Putamen (tissue), 1 donor: ENCODE data around the gene LRRC49.
A peak's percentile ranks its signal among the peaks of the same experiment; 100 is the strongest.
"Not testable (repeated sequence)": the region's sequence is repeated elsewhere in the genome, so short reads cannot be mapped to it uniquely, and the experiment has no call there.

Experiments
- DNase-seq: peaks from one replicate; pipeline ENCODE4 v3.0.0-alpha.2; 2016; ENCODE audit warnings: low spot score

The LRRC49 gene

GRCh38 chr15:70976851-70977250 lies 84.2 kb downstream of the LRRC49 start:
- no peak for DNase-seq

- no peak for DNase-seq
Measured at GRCh38 chr15:70995383-70995970, 102.9 kb downstream of the LRRC49 start.

DNA sequence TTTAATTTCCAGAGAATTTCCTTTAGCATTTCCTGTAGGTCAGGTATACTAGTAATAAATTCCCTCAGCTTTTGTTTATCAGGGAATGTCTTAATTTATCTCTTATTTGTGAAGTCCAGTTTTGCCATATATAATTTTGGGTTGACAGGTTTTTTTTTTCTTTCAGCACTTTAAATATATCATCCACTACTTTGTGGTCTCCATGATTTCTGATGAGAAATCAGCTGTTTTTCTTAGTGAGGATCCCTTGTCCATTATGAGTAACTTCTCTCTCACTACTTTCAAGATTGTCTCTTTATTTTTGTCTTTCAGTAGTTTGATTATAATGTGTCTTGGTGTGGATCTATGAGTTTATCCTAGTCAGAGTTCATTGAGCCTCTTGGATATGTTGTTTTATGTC lies 105.7 kb downstream of the LRRC49 start:
- DNase-seq = no peak

GRCh38 chr15:71002316-71002715 lies 109.7 kb downstream of the LRRC49 start:
- no peak for DNase-seq

- no peak for DNase-seq
Measured at GRCh38 chr15:71003319-71003718, 110.7 kb downstream of the LRRC49 start.

GRCh38 chr15:71004506-71004905 lies 111.9 kb downstream of the LRRC49 start:
- not testable (repeated sequence) for DNase-seq

- DNase-seq = no peak
Measured at GRCh38 chr15:71005895-71006294, 113.3 kb downstream of the LRRC49 start.

DNA sequence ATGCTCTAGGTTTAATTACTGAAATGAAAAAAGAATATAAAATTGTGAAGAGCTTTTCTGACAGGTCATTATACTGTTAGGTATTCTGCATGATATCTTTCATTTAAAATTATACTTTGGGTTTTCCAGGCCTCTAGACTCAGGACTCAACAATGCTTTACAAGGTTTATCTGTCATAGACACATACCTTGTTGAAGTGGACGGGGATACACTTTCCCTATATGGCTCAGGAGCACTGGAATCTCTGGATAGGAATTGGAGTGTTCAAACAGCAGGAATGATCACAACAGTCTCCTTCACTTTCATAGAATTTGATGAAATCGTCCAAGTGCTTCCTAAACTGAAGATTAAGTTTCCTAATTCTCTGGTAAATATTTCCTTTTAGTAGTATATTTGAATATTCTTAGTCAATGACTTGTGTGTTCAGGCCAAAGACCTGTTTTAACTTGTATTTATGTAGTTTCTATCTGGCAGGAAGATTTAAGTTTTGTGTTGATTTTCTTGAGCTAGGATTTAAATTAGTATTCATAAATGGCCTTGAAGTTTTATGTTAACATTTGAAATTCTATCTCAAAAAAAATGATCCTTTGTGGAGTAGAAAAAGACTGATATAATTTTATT lies 115.7 kb downstream of the LRRC49 start:
- DNase-seq = no peak

DNA sequence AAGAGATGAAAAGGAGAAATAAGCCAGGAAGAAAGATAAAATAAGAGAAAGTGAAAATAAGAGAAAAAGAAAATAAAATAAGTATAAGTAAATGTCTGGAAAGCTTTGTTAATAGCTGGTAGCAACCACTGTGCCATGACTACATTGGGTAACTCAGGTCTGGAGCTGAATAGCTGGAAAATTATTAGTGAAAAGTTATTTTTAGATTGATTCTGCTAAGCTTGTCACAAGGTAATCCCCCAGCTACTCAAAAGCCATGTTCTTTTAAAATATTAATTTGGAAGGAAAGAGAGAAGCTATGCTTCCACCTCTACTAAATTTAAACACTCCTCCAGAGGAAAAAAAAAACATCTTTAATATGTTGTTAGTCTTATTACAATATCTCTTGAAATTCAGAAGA lies 117.8 kb downstream of the LRRC49 start:
- peak; percentile 27 for DNase-seq

DNA sequence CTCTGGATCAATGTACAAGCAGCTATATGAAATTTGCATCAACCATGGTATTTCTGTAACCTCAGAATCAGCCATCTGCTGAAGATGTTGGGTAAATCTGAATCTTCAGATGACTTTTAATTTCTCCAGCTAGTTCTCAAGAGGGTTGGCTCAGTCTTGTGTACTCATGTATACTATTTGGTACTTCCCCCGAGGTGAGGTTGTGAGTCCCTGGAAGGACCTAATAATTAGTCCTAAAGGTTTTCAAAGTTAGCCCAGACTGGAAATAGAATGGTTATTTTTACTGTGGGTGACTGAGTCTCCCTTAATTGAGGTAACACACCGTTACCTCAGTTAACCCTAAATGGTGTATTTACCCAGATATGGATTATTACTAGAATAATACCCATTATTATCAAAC lies 118.4 kb downstream of the LRRC49 start:
- no peak for DNase-seq

DNA sequence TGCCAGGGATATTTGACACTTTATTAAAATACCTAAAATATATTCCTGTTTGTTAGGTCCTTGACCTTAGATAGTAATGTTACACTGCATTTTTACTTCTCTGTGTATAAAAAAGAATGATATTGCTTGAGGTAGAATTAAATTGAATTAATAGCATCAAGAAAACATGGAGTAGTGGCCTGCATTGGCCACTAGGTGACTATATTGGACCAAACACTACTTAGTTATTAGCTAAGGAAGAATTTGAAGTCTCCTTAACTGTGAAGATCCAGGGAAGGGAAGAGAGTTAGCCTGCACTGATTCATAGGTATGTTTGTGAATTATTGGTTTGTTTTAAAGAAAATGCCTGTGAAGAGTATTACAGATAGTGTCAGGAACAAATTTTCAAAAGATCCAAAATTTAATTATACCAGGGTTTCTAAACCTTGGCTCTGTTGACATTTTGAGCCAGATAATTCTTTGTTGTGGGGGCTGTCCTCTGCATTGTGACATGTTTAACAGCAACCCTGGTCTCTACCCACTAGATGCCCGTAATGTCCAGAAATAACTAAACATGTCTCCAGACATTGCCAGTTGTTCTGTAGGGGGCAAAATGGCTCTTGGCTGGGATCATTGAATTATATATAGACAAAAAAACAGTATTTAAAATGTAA lies 119.0 kb downstream of the LRRC49 start:
- no peak for DNase-seq

- DNase-seq = no peak
Measured at GRCh38 chr15:71013446-71013845, 120.8 kb downstream of the LRRC49 start.

DNA sequence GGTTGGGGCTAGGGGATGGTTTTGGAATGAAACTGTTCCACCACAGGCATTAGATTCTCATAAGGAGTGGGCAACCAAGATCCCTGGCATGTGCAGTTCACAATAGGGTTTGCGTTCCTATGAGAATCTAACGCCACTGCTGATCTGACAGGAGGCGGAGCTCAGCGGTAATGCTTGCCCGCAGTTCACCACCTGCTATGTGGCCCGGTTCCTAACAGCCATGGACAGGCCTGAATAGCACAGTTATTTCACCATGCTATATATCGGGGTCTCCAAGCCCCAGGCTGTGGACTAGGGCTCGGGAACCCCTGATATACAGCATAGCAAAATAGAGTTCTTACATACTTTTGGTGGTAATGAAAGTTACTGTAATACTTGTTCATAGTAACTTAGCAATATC lies 122.7 kb downstream of the LRRC49 start:
- no peak for DNase-seq

DNA sequence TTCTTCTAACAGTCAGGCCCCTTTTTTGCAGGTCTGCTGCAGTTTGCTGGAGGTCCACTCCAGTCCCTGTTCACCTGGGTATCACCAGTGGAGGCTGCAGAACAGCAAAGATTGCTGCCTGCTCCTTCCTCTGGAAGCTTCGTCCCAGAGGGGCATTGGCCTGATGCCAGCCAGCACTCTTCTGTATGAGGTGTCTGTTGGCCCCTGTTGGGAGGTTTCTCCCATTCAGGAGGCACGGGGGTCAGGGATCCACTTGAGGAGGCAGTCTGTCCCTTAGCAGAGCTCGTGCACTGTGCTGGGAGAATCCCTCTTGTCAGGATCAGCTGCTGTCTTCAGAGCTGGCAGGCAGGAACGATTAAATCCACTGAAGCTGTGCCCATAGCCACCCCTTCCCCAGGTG lies 138.6 kb downstream of the LRRC49 start:
- DNase-seq = not testable (repeated sequence)

- not testable (repeated sequence) for DNase-seq
Measured at GRCh38 chr15:71035478-71035877, 142.9 kb downstream of the LRRC49 start.

DNA sequence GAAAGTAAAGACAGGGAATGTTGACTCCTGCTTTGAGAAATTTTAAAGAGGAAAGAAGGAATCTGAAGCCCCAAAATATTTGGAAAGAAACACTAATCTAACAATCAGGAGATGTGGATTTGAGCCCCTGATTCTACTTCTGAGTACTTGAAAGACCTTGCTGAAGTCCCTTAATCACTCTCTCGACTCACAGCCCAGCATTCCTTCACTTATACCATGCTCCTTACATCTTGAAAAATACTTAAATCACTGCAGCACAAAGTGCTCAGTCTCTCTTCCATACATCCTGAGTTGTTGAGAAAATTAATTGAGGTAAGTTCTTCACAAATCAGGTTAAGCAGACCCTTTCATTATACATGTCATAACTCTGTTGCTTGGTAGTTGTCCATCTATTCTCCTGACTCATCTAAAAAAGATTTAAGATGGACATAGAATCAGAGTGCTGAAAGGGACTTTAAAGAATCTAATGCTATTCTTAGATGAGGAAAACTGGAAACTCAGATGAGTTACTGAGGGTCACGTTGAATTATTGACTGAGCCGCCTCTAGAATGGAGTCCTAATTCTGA lies 149.8 kb downstream of the LRRC49 start:
- DNase-seq = no peak

DNA sequence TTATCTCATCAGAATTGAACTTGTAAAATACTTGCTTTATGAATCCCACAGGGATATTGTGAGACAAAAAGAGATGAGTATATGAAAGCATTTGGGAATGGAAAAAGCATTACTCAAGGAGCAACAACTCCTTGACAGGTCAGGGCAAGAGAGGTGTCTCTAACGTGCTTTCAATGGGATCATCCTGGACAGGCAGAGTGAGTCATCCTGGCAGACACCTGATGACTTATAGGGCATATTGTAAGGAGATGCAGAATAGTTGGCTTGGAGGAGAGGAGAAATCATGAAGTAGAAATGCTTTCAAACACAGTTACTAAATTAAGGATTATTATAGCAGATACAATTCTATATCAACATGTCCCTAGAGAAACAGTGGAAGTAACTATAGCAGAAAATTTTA lies 150.7 kb downstream of the LRRC49 start:
- DNase-seq = no peak

DNA sequence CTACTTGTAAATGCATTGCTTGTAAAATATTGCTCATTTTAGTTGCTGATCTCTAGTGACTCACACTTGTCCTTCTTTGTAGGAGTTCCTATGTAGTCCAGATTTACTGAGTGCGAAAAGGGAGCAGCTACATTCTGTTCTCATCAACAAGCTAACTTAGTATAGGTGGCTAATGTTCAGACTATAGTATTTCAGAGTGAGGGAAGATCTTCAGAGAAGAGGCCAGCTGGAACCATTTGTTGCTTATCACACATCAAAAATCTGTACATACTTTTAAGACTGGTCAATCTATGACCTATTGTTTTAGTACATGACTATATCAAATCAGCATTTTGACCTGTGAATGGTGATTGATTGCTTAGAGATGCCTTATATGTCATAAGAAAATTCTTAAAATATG lies 151.4 kb downstream of the LRRC49 start:
- DNase-seq = no peak

DNA sequence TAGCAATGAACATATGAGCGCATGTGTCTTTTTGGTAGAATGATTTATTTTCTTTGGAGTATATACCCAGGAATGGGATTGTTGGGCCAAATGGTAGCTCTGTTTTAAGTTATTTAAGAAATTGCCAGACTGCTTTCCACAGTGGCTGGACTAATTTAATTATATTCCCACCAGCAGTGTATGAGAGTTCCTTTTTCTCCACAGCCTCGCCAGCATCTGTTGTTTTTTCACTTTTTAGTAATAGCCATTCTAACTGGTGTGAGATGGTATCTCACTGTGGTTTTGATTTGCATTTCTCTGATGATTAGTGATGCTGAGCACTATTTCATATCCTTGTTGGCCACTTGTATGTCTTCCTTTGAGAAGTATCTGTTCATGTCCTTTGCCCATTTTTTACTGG lies 153.5 kb downstream of the LRRC49 start:
- DNase-seq = not testable (repeated sequence)

- no peak for DNase-seq
Measured at GRCh38 chr15:71048913-71049675, 156.5 kb downstream of the LRRC49 start.

- DNase-seq = no peak
Measured at GRCh38 chr15:71049706-71050422, 157.2 kb downstream of the LRRC49 start.

- no peak for DNase-seq
Measured at GRCh38 chr15:71050461-71050860, 157.8 kb downstream of the LRRC49 start.
